ENCODE results near the gene TGFB1I1.
A peak's percentile ranks its signal among the peaks of the same experiment; 100 is the strongest.
"Not testable (repeated sequence)": the region's sequence is repeated elsewhere in the genome, so short reads cannot be mapped to it uniquely, and the experiment has no call there.

TGFB1I1 gene

DNA sequence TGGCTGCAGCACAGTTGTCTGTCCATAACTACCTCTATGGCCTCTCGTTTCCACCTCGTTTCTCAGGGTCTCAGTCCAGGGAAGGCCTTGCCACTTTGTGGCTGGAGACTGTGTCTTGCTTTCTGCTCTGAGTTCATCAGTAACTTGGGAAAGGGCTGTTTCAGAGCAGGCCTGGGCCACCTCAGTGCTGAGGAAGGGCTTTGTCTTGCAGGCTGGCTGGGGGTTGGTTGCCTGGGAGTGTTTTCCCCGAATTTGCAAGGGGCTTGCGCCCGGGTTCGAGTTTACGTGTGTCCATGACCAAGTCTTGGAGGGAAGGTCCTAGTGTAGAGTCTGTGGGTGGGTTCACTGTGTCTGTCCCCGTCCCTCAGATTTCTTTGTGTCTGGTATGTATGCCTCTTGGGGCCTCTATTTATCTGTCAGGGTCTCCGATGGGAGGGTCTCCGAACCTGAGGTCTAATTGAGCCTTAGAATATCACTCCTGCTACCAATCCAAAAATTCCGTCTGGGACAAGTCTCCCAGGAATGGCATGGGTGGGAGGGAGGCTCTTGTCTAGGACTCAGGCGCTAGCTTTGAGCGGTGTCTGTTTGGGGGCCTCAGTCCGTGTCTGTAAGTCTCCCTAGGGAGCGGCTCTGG lies 594 bp upstream of the TGFB1I1 start:
- DNase-seq (ENCODE audit: low read depth, low spot score), result no peak

DNA sequence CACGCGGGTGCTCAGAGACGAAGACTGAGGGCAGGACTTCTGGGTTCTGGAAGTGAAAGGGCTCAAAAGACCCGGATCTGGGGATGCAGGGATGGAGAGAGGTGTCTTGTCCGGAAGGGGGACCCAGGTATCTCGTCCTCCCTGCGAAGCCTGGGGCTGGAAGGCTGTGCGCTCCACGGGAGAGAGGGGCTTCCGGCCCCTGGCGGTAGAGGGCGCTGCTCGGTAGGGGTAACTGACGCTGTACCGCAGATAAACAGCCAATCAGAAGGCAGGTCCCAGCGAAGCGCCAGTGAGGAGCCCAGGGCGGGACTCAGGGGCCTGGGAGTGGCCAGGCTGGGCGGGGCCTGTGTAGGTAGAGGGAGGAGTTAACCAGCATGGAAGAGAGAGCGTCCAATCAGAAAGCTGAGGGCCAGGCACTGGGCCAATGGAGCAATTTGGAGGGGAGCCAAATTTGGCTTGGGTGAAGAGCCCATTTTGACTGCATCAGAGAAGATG lies 804 bp downstream of the TGFB1I1 start:
- peak; percentile 69 for DNase-seq (ENCODE audit: low read depth, low spot score)

DNA sequence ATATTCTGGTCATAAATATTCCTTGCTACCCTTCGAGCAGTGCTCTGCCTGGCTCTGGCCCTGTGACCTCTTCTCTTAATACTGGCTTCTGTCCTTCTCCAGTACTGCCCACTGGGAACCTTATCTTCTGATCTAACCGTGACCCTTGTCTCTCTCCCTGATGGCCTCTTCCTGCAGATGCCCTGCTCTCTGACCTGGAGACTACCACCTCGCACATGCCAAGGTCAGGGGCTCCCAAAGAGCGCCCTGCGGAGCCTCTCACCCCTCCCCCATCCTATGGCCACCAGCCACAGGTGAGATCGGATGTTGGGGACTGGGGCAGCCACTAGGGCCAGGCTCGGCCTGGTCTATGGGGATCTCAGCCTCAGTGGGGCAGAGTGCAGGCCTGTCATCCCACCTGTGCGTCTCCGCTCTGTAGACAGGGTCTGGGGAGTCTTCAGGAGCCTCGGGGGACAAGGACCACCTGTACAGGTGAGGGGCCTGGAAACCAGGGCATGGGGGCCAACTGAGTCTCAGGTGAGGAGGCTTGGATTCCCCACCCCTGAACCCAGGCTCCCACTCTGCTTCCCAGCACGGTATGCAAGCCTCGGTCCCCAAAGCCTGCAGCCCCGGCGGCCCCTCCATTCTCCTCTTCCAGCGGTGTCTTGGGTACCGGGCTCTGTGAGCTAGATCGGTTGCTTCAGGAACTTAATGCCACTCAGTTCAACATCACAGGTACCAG lies 1.5 kb downstream of the TGFB1I1 start:
- no peak for DNase-seq (ENCODE audit: low read depth, low spot score)

DNA sequence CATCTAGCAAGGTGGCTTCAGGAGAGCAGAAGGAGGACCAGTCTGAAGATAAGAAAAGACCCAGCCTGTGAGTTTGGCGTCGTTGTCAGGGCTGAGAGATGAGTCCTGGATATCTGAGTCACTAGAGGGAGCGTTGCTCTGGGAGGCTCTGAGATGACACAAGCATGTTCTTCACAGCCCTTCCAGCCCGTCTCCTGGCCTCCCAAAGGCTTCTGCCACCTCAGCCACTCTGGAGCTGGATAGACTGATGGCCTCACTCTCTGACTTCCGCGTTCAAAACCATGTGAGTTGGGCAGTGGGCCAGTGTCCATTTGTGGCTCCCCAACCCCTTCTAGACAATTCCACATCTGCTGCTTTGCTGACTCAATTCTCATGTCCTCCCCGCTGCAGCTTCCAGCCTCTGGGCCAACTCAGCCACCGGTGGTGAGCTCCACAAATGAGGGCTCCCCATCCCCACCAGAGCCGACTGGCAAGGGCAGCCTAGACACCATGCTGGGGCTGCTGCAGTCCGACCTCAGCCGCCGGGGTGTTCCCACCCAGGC lies 2.3 kb downstream of the TGFB1I1 start:
- no peak for DNase-seq (ENCODE audit: low read depth, low spot score)

DNA sequence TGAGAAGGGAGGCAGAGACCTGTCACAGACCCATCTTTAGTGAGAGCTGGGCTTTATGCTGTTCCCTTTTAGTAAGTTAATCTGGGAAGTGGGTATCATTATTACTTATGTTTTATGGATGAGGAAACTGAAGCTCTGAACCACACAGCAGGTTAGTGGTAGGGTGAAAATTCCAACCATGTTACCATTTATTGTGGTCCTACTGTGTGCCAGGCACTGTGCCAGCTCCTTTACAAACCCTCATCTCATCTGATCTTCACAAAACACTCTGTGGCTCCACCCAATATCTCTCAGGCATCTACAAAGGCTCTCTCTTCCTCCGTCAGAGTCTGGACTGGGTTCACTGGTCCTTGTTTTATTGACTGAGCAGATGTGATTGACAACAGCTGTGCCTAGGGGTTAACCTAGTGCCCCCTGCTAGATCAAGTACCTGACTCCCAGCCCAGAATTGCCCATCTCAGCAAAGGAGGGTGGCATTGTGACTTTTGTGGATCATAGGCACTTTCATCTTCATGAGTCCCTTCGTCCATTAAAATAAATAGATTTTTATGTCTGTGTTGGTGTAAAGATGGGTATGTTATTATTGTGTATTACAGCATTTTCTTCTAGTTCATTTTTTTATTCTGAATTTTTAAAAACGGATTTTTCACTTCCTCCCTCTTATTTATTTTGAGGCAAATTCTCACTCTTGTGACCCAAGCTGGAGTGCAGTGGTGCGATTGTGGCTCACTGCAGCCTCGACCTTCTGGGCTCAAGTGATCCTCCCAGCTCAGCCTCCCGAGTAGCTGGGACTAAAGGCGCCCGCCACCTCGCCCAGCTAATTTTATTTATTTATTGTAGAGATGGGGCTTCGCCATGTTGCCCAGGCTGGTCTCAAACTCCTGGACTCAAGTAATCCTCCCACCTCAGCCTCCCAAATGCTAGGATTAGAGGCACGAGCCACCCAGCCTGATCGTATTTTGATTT lies 3.1 kb downstream of the TGFB1I1 start:
- DNase-seq (ENCODE audit: low read depth, low spot score), result no peak

DNA sequence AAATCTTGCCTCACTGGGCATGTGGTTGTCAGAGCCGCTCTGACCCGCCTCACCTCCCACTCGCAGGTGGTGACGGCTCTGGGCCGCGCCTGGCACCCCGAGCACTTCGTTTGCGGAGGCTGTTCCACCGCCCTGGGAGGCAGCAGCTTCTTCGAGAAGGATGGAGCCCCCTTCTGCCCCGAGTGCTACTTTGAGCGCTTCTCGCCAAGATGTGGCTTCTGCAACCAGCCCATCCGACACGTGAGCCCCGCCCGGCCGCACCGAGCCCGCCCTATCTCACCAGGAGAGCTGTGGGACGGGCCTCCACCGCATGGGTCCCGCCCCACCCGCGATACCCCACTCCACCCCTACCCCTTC lies 4.0 kb downstream of the TGFB1I1 start:
- no peak for DNase-seq (ENCODE audit: low read depth, low spot score)

DNA sequence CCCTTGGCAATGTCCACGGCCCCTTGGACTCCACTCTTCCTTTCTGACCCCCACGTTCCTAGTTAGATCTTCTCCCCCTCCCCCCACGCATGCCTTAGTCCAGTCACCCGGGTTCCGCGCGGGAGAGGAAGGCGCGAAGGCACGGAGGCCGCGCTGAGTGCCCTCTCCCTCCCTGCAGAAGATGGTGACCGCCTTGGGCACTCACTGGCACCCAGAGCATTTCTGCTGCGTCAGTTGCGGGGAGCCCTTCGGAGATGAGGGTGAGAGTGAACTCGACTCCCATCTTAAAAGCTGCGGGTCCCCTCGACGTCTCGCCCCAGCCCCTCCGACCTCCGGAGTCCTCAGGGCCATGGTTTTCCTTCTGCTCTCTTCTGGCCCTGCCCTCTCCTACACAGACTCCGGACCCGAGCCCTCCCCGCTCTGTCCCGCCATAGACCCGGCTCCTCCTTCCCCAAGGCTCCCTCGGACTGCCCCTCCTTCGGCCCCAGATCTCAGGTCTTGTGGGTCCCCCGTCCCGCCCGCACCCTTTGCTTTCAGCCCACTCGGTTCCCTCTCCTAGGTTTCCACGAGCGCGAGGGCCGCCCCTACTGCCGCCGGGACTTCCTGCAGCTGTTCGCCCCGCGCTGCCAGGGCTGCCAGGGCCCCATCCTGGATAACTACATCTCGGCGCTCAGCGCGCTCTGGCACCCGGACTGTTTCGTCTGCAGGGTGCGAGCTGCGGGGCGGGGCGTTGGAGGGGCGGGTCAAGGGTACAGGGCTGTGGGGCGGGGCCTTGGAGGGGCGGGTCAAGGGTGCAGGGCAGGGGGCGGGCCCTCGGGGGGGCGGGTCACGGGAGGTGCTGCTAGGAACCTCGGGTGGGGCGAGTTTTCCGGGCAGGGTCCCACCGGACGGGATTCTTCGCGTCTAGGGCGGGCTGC lies 4.6 kb downstream of the TGFB1I1 start:
- DNase-seq (ENCODE audit: low read depth, low spot score), result no peak

DNA sequence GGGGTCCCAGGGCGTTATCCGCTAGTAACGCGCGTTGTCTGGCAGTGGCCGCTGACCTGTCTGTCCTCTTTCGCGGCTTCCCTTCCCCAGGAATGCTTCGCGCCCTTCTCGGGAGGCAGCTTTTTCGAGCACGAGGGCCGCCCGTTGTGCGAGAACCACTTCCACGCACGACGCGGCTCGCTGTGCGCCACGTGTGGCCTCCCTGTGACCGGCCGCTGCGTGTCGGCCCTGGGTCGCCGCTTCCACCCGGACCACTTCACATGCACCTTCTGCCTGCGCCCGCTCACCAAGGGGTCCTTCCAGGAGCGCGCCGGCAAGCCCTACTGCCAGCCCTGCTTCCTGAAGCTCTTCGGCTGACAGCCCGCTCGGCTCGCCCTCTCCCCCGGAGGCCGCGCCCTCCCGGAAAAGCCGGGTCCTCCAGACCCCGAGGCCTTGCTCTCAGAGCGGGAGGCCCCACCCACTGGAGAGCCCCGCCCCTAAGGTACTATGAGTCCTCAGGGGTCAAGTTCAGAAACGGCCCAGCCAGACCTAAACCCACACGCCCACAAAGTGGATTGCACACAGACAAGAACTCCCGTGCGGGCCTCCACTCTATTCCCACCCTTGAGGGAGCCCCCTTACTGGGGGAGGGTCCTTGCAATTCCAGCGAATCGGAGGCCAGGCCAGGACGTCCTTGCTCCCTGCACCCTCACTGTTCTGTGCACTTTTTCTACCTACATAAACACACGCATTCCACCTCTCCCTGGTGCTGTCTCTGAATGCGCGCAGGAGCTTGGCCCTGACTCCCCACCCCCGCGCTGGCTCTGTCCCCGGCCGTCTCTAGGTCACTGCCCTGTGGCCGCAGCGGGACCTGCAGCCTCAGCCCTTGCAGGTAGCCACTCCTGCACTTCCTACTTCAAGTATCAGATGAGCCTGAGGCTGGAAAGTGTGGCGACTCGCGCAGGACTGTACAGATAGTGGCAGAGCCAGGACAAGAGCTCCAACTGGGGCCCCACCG lies 5.6 kb downstream of the TGFB1I1 start:
- DNase-seq (ENCODE audit: low read depth, low spot score), result no peak

DNA sequence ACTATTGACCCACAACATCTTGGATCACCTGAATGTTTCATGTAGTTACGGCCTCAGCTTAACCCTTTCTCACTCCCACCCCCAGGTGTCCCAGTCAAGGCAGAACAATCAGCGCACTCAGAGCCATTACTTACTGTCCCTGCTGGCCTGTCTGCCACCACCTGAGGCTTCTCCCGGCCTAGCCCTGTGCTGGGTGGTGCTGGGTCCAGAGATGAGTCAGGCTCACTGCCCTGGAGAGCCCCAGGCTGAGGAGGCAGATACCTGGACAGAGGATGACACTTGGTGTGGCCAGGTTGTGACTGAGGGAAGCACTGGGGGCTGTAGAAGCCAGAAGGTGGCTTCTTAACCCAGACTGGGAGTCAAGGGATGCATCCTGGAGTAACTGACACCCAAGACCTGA lies 7.0 kb downstream of the TGFB1I1 start:
- DNase-seq (ENCODE audit: low read depth, low spot score), result no peak

DNA sequence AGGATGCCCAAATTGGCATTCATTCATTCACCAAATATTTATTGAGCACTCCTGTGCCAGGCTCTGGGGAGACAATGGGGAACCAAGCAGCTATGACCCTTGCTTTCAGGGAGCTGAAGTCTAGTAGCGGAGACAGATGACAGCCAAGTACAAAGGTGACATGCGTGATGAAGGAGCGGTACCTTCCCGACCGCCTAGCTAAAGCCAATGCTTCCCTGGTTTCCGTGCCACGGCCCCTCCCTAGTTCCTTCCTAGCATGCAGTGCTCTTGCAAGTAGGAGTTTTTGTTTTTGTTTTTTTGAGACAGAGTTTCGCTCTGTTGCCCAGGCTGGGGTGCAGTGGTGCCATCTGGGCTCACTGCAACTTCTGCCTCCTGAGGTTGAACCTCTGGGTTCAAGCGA lies 7.8 kb downstream of the TGFB1I1 start:
- DNase-seq (ENCODE audit: low read depth, low spot score), result no peak

DNA sequence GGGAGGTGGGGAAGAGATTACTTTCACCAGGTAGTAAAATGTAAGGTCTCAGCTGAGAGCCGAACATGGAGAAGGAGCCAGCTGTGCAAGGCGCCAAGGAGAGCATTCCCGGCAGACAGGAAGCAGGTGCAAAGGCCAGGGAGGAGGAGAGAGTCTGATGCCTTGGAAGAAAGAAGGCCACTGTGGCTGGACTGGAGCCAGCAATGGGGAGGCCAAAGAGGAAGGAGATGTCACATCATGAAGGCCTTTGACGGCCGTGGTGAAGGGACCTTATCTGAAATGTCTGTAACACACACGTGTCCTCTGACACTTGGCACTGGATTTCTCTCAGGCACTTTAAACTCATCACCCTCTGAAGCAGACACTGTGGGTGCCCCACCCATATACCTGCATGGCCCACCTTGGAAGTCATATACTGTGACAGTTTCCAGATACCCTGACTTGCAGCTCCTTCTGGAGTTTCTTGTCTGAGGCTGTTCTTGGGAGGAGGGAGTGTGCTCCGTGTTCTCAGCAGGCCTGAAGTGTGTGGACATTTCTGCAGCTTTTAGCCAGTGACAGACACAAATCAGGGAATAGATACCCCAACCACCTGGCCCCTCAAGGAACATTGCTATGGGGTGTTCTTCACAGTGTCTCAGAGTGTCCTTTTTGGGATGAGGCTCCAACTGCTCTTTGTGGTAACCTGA lies 9.0 kb downstream of the TGFB1I1 start:
- no peak for DNase-seq (ENCODE audit: low read depth, low spot score)

DNA sequence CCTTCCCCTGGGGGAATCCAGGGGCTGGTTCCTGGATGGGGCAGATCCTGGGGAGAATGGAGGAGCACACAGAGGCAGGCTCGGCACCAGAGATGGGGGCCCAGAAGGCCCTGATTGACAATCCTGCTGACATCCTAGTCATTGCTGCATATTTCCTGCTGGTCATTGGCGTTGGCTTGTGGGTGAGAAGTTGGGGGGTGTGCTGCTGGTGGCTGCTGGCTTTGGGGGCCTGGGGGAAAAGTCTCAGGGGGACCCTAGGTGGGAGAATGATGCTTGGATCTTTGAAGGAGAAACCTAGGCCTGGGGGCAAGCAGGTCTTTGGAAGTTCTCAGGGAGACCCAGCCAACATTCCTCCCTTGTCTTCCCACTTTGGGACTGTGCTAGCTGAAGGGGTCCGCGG lies 11.1 kb downstream of the TGFB1I1 start, which contains the start of gene SLC5A2:
Gene SLC5A2 (plus strand): TSS at position 43 of the 400 bp plus-strand sequence. CDS start 14 bp downstream, at position 57.
- DNase-seq (ENCODE audit: low read depth, low spot score), result no peak

DNA sequence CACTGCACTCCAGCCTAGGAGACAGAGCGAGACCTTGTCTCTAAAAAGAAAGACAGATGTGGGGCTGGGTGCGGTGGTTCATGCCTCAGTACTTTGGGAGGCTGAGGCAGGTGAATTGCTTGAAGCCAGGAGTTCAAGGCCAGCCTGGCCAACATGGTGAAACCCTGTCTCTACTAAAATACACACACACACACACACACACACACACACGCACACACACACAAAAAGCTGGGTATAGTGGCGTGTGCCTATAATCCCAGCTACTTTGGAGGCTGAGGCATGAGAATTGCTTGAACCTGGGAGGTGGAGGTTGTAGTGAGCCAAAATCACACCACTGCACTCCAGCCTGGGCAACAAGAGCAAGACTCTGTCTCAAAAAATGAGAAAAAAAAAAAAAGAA lies 12.1 kb downstream of the TGFB1I1 start:
- DNase-seq (ENCODE audit: low read depth, low spot score), result not testable (repeated sequence)

DNA sequence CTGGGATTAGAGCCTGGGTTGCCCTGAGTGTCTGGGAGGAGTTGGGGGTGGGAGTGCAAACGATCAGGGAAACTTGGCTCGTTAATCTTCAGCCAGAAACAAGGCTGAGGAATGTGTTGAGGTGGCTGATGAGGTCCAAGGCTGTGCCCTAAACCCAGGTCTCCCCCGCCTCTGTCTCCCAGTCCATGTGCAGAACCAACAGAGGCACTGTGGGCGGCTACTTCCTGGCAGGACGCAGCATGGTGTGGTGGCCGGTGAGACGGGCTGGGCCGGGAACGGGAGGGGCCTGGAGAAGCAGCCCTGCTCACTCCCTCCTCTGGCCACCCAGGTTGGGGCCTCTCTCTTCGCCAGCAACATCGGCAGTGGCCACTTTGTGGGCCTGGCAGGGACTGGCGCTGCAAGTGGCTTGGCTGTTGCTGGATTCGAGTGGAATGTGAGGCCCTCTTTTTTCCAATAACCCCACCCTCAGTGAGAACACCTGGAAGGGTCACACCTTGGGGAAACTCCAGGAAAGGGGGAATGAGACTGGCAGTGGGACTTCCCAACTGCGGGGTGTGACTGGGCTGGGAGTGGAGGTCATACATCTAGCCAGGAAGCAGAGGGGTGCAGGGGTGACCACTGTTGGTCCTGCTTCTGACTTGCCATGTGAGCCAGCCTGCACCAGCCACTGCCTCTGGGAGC lies 12.7 kb downstream of the TGFB1I1 start:
- DNase-seq (ENCODE audit: low read depth, low spot score), result no peak

DNA sequence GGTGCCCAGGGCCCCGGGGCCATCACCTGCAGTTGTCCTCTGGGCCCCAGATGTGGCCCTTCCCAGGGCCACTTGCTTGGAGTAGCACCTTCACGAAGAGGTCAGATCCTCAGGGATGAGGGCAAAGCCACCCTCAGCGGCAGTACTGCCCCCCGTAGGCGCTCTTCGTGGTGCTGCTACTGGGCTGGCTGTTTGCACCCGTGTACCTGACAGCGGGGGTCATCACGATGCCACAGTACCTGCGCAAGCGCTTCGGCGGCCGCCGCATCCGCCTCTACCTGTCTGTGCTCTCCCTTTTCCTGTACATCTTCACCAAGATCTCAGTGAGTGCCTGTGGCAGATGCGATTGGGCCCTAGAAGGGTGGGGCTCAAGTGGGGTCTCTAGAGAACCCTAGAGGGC lies 13.6 kb downstream of the TGFB1I1 start:
- DNase-seq (ENCODE audit: low read depth, low spot score), result no peak

DNA sequence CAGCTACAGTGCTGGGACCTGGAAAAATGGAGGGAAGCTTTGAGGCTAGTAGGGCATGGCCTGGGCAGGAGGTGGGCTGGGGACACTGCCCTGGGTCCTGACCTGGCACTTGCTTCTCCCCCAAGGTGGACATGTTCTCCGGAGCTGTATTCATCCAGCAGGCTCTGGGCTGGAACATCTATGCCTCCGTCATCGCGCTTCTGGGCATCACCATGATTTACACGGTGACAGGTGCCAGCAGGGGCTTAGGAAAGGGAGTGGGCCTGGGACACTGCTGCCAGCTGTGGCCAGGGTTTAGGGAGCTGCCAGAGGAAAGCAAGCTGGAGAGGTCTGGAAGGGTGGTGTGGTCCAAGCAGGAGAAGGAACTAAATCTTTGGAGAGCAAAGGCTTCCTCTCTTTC lies 14.1 kb downstream of the TGFB1I1 start:
- no peak for DNase-seq (ENCODE audit: low read depth, low spot score)

DNA sequence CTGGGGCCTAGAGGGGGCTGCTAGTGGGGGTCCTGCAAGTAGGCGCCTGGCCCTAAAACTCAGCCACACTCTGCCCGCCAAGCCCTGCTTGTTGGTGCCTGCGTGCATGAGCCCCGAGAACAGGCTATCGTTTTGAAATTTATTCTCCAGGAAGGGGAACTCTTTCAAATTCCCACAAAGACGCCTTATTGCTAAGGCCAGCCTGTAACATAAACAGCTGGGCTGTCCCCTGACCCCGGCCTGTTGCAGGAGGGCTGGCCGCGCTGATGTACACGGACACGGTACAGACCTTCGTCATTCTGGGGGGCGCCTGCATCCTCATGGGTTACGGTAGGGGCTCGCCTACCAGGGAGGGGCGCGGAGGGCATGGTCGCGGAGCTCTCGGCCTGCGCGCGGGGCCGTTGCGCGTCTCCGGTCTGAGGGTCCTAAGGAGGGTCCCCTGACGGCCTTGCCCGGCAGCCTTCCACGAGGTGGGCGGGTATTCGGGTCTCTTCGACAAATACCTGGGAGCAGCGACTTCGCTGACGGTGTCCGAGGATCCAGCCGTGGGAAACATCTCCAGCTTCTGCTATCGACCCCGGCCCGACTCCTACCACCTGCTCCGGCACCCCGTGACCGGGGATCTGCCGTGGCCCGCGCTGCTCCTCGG lies 15.2 kb downstream of the TGFB1I1 start:
- no peak for DNase-seq (ENCODE audit: low read depth, low spot score)

Measured in smooth muscle cell of the brain vasculature (primary cell).